ENCODE data around the gene ITPR2. TPM values are rescaled to one million over a fixed set of nuclear protein-coding genes. Genes with fewer than 3 reads are reported as not detected.

Gene ITPR2
- total and polyA plus RNA-seq, 2 of the 8 experiments (the other 6 are each of a cell fraction or from before 2014, with no cell fraction given): 4.1 to 48.3 TPM

DNA sequence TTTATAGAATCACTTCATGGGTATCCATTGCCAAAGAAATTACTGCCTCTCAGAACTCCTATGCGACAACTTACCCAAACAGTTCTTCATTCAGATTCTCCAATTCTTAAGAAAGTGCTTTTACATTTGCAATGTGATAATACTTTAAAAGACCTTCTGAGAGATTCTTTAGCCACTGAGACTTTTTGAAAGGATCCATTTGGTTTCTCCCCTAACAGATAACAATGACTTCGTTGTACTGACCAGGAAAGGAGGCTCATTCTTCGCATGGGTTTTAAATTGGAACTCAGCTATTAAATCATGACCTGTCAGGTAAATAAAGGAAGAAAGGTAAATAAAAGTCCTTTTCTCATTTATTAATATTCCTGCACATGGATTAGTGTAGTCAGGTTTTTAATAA, 14.8 kb downstream of the ITPR2 start:
- peaks cover 0 to 31% of the 10 kb centered on the region in 2 experiments; a peak in 2 of 4 replicates for H3K79me2 ChIP-seq (ENCODE audit: control insufficient read depth in 1 of 2, insufficient read depth in 2 of 2, low read length in 2 of 2)
- ChIA-PET POLR2A (ENCODE audit: partially characterized antibody) (no interaction called here), CTCF (ENCODE audit: partially characterized antibody) (no interaction called here)
- H3K23me2 ChIP-seq (ENCODE audit: low read depth, low read length): no peaks in the 10 kb centered on the region
- no peaks in the 10 kb centered on the region for H3K27me3 ChIP-seq (replicated peaks in 1 of 4; ENCODE audit: control insufficient read depth in 3 of 4, extremely low read depth in 1 of 4, insufficient read depth in 3 of 4, low read length in 3 of 4)
- peaks cover 1 to 5% (median 3%) of the 10 kb centered on the region in 4 experiments; a peak in 2 of 7 replicates for H3K4me1 ChIP-seq (replicated peaks in 1 of 4; ENCODE audit: control insufficient read depth in 3 of 4, insufficient read depth in 4 of 4, low read length in 3 of 4)
- no peak overlapping the region for H3K23ac ChIP-seq (ENCODE audit: insufficient read length)
- no peak overlapping the region for H3K27ac ChIP-seq (ENCODE audit: low read depth, low read length)
- no peak overlapping the region for H2BK5ac ChIP-seq (ENCODE audit: low read depth, low read length)
- no peak overlapping the region for H2BK15ac ChIP-seq (ENCODE audit: low read length)
- FAIRE-seq (no peak), DNase-seq (ENCODE audit: low read depth in 1 of 2, low spot score in 2 of 2) (no peak)
- H2BK20ac ChIP-seq (ENCODE audit: low read length): no peak overlapping the region
- no peaks in the 10 kb centered on the region for H4K20me1 ChIP-seq (replicated peaks in 1 of 2; ENCODE audit: control insufficient read depth in 1 of 2, insufficient read depth in 2 of 2, low read length in 2 of 2)
- H4K8ac ChIP-seq (ENCODE audit: extremely low read depth, insufficient read depth, low read length): no peak overlapping the region
- H2AK5ac ChIP-seq (ENCODE audit: low read depth, low read length): no peak overlapping the region
- no peak overlapping the region for H2AFZ ChIP-seq (ENCODE audit: low read length)
- H3K56ac ChIP-seq (replicated peaks; ENCODE audit: insufficient read length, low read depth, low read length): no peak overlapping the region
- no peak overlapping the region for H3K4ac ChIP-seq (replicated peaks; ENCODE audit: insufficient read length, low read depth, low read length)
- no peaks in the 10 kb centered on the region for H3K36me3 ChIP-seq (ENCODE audit: control insufficient read depth in 2 of 4, insufficient read depth in 4 of 4, low read length in 3 of 4)
- no peak overlapping the region for H3K4me3 ChIP-seq (ENCODE audit: extremely low read depth in 1 of 4, insufficient read depth in 2 of 4, low read depth in 3 of 4, low read length in 4 of 4)
- no peak overlapping the region for H3K18ac ChIP-seq (ENCODE audit: extremely low read depth, low read length)
- no peak overlapping the region for H2BK120ac ChIP-seq (replicated peaks; ENCODE audit: low read depth, low read length)
- no peaks in the 10 kb centered on the region; the same call in 1 of the 2 replicates for H3K79me1 ChIP-seq (ENCODE audit: low read depth, low read length)
- H3K14ac ChIP-seq (ENCODE audit: insufficient read length): no peak overlapping the region
- no peak overlapping the region for H3K9ac ChIP-seq (replicated peaks in 1 of 4; ENCODE audit: extremely low read depth in 1 of 4, low read depth in 3 of 4, low read length in 3 of 4)
- 86% methylated on average over 3 of the region's 3 CpGs; no CpG with 5 or more reads in 1 of the 2 experiments for WGBS, 2 experiments (ENCODE audit: extremely low coverage in 1 of 2, insufficient coverage in 1 of 2, insufficient read length in 1 of 2, insufficient replicate concordance in 2 of 2, low coverage in 1 of 2, low lambda C conversion rate in 2 of 2, missing lambda C conversion rate in 1 of 2)
- H4K91ac ChIP-seq (replicated peaks; ENCODE audit: insufficient read length, low read length): no peak overlapping the region
- H3K9me3 ChIP-seq (ENCODE audit: insufficient read depth in 2 of 2, low read depth in 1 of 2, low read length in 1 of 2): no peaks in the 10 kb centered on the region
- no peak overlapping the region for H4K5ac ChIP-seq (ENCODE audit: insufficient read length, low read depth, low read length)
- H3K4me2 ChIP-seq (ENCODE audit: insufficient read depth in 1 of 2, low read depth in 2 of 2, low read length in 2 of 2): no peak overlapping the region
- H2BK12ac ChIP-seq (ENCODE audit: low read depth, low read length): no peak overlapping the region
- TF ChIP-seq, protein P1, sequence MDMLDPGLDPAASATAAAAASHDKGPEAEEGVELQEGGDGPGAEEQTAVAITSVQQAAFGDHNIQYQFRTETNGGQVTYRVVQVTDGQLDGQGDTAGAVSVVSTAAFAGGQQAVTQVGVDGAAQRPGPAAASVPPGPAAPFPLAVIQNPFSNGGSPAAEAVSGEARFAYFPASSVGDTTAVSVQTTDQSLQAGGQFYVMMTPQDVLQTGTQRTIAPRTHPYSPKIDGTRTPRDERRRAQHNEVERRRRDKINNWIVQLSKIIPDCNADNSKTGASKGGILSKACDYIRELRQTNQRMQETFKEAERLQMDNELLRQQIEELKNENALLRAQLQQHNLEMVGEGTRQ (IDR thresholded peaks at IDR 0.05; ENCODE audit: low read length): no peak
- no peak for TF ChIP-seq TBP (IDR thresholded peaks at IDR 0.05; ENCODE audit: low read depth, low read length)
